Caco-2 (cell line): ENCODE results near the gene GFAP. TPM values are rescaled to one million over a fixed set of nuclear protein-coding genes. Genes with fewer than 3 reads are reported as not detected.
A peak's percentile ranks its signal among the peaks of the same experiment; 100 is the strongest.

Experiments
- BruUV-seq: library from RNA; stranded (reverse); fragments of 400-500 nt; replicated peaks from 2 replicates; lab custom pipeline; 2021; lab: Mats Ljungman, UMichigan
- CTCF ChIA-PET: fragments of 300-600 bp; sonication (Branson Sonifier 250); formaldehyde crosslinking; loops from one replicate; lab custom pipeline; 2022; ENCODE audit warnings: antibody characterized with exemption; lab: Charles Lee
- POLR2A ChIA-PET: fragments of 300-600 bp; sonication (Branson Sonifier 250); formaldehyde crosslinking; loops from one replicate; lab custom pipeline; 2022; ENCODE audit warnings: antibody characterized with exemption; lab: Charles Lee
- DNase-seq, 2 experiments: peaks; one replicate each; pipeline versions ENCODE4 v3.0.0 to v3.0.0-alpha.2; 2020 to 2022
- H3K27me3 ChIP-seq: replicated peaks from 2 replicates; pipeline ENCODE4 v1.6.0; 2011; ENCODE audit warnings: low read length; ENCODE audit not compliant: control insufficient read depth, insufficient read depth
- H3K36me3 ChIP-seq: 2 replicates; pipeline ENCODE4 v1.5.1; 2011; ENCODE audit warnings: low read length; ENCODE audit not compliant: control insufficient read depth, insufficient read depth
- H3K4me1 ChIP-seq: fragments of 250-450 bp; sonication (Bioruptor Pico); 2 replicates; pipeline ENCODE4 v1.5.1; 2020; ENCODE audit warnings: mild to moderate bottlenecking
- H3K4me3 ChIP-seq: 2 replicates; pipeline ENCODE4 v1.5.1; 2011; ENCODE audit warnings: low read depth, mild to moderate bottlenecking, control low read depth, low read length
- H3K9me3 ChIP-seq: fragments of 250-450 bp; sonication (Bioruptor Pico); 2 replicates; pipeline ENCODE4 v1.5.1; 2020; ENCODE audit warnings: mild to moderate bottlenecking, moderate library complexity
- H3K27ac Mint-ChIP-seq: one replicate; pipeline ENCODE4 v1.8.0; 2022; ENCODE audit warnings: mixed read lengths; ENCODE audit not compliant: unreplicated experiment
- H3K27me3 Mint-ChIP-seq: one replicate; pipeline ENCODE4 v1.8.0; 2022; ENCODE audit warnings: mixed read lengths; ENCODE audit not compliant: insufficient read depth, unreplicated experiment
- H3K36me3 Mint-ChIP-seq: one replicate; pipeline ENCODE4 v1.8.0; 2022; ENCODE audit warnings: mild to moderate bottlenecking, mixed read lengths; ENCODE audit not compliant: insufficient read depth, unreplicated experiment
- H3K4me1 Mint-ChIP-seq: one replicate; pipeline ENCODE4 v1.8.0; 2022; ENCODE audit warnings: low read depth, mixed read lengths; ENCODE audit not compliant: unreplicated experiment
- H3K4me3 Mint-ChIP-seq: one replicate; pipeline ENCODE4 v1.8.0; 2022; ENCODE audit warnings: mild to moderate bottlenecking, moderate library complexity, mixed read lengths; ENCODE audit not compliant: unreplicated experiment
- H3K9me3 Mint-ChIP-seq: one replicate; pipeline ENCODE4 v1.8.0; 2022; ENCODE audit warnings: mixed read lengths; ENCODE audit not compliant: unreplicated experiment
- intact Hi-C: fragments of 100-400 bp; cut with micrococcal nuclease; formaldehyde crosslinking; loops from one replicate; pipeline ENCODE4 v1.10.0; 2022; ENCODE audit not compliant: unreplicated experiment
- total RNA-seq: library from RNA; stranded (reverse); gene quantifications from 2 replicates; pipeline ENCODE4 v1.2.3, GENCODE V29; 2022
- TF ChIP-seq, protein P1 (sequence below), 2 experiments: fragments of 200-600 bp in 1 of 2; IDR thresholded peaks; 1 replicate in 1 of 2; 2 replicates in 1 of 2; pipeline versions ENCODE4 v1.5.1 to v1.8.0; 2011 to 2022; ENCODE audit warnings: antibody characterized with exemption in 1 of 2, control low read depth in 1 of 2, inconsistent platforms in 1 of 2, low read depth in 1 of 2, low read length in 1 of 2, mild to moderate bottlenecking in 1 of 2, moderate library complexity in 1 of 2; ENCODE audit not compliant: insufficient read depth in 1 of 2, severe bottlenecking in 1 of 2, unreplicated experiment in 1 of 2

Gene GFAP
- total RNA-seq, 1 experiment from 2014 or later = not detected

DNA sequence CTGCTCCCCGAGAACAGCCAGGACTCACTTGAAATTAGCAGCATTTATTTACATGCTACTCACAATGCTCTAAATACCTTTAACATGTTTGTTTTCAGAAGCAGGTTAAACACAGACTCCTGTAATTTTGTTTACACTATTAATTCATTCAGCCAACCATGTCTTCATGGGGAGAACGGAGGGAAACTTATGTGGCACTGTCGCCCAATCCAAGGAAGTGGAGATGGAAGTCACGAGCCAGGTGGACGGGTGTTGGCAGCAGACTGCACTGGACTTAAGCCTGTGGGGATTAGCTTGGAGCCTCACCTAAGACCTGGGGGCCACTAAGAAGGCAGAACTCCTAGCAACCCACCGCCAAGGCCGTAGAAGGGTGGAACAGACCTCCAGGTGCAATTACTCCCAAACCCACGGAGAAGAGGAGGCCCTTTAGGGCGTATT is 8.8 kb upstream of the GFAP start:
- Mint-ChIP-seq H3K4me3 (no peak overlapping the region), H3K36me3 (peaks cover 52% of the 10 kb centered on the region), H3K9me3 (no peaks in the 10 kb centered on the region), H3K27me3 (peaks cover 4% of the 10 kb centered on the region), H3K27ac (no peak overlapping the region), H3K4me1 (no peaks in the 10 kb centered on the region)
- H3K4me1 ChIP-seq = no peaks in the 10 kb centered on the region
- intact Hi-C loops = loop anchor here (5.0 kb wide), 2 partner anchors 43 to 208 kb away; partner anchors contain the start of genes C1QL1 and PLCD3
- H3K36me3 ChIP-seq = peaks cover 5% of the 10 kb centered on the region
- no peak overlapping the region for H3K4me3 ChIP-seq
- CTCF ChIA-PET = interaction anchor here (0.5 to 0.6 kb wide), 2 partner anchors 35 to 57 kb away, joined by 3 to 5 read pairs; no protein-coding TSS in a partner anchor
- DNase-seq = no peak
- TF ChIP-seq, protein P1, sequence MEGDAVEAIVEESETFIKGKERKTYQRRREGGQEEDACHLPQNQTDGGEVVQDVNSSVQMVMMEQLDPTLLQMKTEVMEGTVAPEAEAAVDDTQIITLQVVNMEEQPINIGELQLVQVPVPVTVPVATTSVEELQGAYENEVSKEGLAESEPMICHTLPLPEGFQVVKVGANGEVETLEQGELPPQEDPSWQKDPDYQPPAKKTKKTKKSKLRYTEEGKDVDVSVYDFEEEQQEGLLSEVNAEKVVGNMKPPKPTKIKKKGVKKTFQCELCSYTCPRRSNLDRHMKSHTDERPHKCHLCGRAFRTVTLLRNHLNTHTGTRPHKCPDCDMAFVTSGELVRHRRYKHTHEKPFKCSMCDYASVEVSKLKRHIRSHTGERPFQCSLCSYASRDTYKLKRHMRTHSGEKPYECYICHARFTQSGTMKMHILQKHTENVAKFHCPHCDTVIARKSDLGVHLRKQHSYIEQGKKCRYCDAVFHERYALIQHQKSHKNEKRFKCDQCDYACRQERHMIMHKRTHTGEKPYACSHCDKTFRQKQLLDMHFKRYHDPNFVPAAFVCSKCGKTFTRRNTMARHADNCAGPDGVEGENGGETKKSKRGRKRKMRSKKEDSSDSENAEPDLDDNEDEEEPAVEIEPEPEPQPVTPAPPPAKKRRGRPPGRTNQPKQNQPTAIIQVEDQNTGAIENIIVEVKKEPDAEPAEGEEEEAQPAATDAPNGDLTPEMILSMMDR (IDR thresholded peaks at IDR 0.05; ENCODE audit: insufficient read depth in 1 of 2, low read depth in 1 of 2, low read length in 1 of 2, severe bottlenecking in 1 of 2, unreplicated experiment in 1 of 2) = no peak
- no peaks in the 10 kb centered on the region for H3K9me3 ChIP-seq
- no TSS peak for BruUV-seq
- POLR2A ChIA-PET = no interaction called here
- H3K27me3 ChIP-seq = no peaks in the 10 kb centered on the region

DNA sequence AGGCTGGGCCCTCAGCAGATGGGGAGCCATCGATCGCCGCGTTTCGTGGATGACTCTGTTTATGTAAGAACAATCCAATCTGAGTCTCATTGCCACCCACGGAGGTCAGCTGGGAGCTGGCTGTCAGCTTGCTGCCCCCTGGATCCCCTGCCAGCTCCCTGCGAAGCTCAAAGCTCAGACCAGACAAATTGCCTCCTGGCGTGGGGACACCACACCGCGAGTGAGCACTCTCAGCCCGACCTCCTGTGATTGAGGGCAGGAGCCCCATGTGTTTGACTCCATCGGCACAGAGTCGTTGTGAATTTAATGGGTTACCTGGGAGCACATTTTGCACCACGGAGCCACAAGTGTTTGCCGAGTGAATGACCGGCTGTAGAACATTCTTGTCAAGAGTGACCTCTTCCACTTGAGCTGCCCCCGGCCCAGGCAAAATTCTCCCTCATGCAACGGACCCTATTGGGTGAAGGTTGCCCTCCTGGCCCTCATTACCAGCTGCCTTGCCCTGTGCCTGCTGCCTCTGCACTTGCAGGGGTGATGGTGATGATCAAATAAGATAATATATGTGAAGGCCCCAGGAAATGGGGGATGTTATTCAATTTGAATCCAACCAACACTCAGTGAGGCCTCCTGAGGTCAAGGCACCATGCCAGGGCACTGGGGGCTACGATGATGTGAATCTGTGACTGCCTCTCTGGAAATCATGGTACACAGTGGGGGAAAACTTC is 7.6 kb upstream of the GFAP start:
- Histone ChIP-seq H3K4me1 (no peaks in the 10 kb centered on the region), H3K4me3 (no peak overlapping the region), H3K36me3 (peaks cover 3% of the 10 kb centered on the region), H3K9me3 (no peaks in the 10 kb centered on the region), H3K27me3 (no peaks in the 10 kb centered on the region)
- Mint-ChIP-seq H3K27ac (no peak overlapping the region), H3K4me3 (no peak overlapping the region), H3K27me3 (peaks cover 4% of the 10 kb centered on the region), H3K4me1 (no peaks in the 10 kb centered on the region), H3K36me3 (peaks cover 41% of the 10 kb centered on the region), H3K9me3 (no peaks in the 10 kb centered on the region)
- intact Hi-C loops = loop anchor here (5.0 kb wide), 2 partner anchors 44 to 209 kb away; partner anchors contain the start of genes C1QL1 and PLCD3
- BruUV-seq = no TSS peak
- TF ChIP-seq, protein P1 (IDR thresholded peaks at IDR 0.05; ENCODE audit: insufficient read depth in 1 of 2, low read depth in 1 of 2, low read length in 1 of 2, severe bottlenecking in 1 of 2, unreplicated experiment in 1 of 2) = no peak
- POLR2A ChIA-PET = interaction anchor here (0.6 kb wide), 1 partner anchor 45 kb away, joined by 12 read pairs; the partner anchor contains the start of gene C1QL1
- CTCF ChIA-PET = no interaction called here
- DNase-seq = peak in 1 of 2 experiments; percentile 26

DNA sequence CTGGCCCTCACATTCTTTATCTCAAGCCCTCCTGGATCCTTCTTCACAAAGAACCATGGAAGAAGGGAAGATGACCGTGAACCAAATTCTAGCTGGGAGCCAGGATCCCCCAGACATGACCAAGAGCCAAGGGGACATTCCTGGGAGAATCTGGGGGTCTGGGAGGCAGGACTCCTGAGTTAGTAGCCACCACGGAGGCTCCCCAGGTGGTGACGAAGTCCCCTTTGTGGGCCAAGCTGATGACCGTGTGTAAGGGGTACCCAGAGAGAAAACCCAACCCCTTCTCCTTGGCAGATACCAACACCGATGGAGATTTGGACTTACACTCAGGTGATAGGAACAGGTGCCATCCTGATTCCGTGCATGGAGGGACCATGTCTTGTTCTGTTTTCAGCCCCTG is 6.8 kb upstream of the GFAP start:
- TF ChIP-seq, protein P1 (IDR thresholded peaks at IDR 0.05; ENCODE audit: insufficient read depth in 1 of 2, low read depth in 1 of 2, low read length in 1 of 2, severe bottlenecking in 1 of 2, unreplicated experiment in 1 of 2) = no peak
- POLR2A ChIA-PET = no interaction called here
- H3K4me1 Mint-ChIP-seq = no peaks in the 10 kb centered on the region
- no peak overlapping the region for H3K4me3 Mint-ChIP-seq
- H3K27ac Mint-ChIP-seq = no peak overlapping the region
- no TSS peak for BruUV-seq
- Histone ChIP-seq H3K36me3 (no peaks in the 10 kb centered on the region; the same call in 1 of the 2 replicates), H3K27me3 (no peaks in the 10 kb centered on the region), H3K4me1 (no peaks in the 10 kb centered on the region), H3K9me3 (no peaks in the 10 kb centered on the region), H3K4me3 (no peak overlapping the region)
- no peak for DNase-seq
- intact Hi-C loops = loop anchor here (5.0 kb wide), 2 partner anchors 45 to 210 kb away; partner anchors contain the start of genes C1QL1 and PLCD3
- H3K27me3 Mint-ChIP-seq = peaks cover 6% of the 10 kb centered on the region
- H3K36me3 Mint-ChIP-seq = peaks cover 36% of the 10 kb centered on the region
- H3K9me3 Mint-ChIP-seq = no peaks in the 10 kb centered on the region
- CTCF ChIA-PET = interaction anchor here (0.6 to 3.6 kb wide), 3 partner anchors 70 to 103 kb away, joined by 3 to 78 read pairs (median 4); no protein-coding TSS in a partner anchor
